Small intestine (tissue), 7 donors: ENCODE results near the gene COBL. TPM values are rescaled to one million over a fixed set of nuclear protein-coding genes. Genes with fewer than 3 reads are reported as not detected.

Source experiments
- DNase-seq, 2 donors: peaks; one replicate each; pipeline versions ENCODE4 v3.0.0 to v3.0.0-alpha.2; 2013
- FAIRE-seq: peaks from 2 replicates; lab custom pipeline; 2012; peaks lifted over from hg19 to GRCh38; lab: Jason Lieb, UNC
- H3K27ac ChIP-seq, 3 donors: one replicate each; pipeline ENCODE4 v1.5.1; 2013; ENCODE audit warnings: low read length in 2 of 3, mild to moderate bottlenecking in 2 of 3, control low read depth in 1 of 3, inconsistent platforms in 1 of 3, low read depth in 1 of 3, moderate library complexity in 1 of 3
- H3K27me3 ChIP-seq, 3 donors: one replicate each; pipeline ENCODE4 v1.6.1; 2013; ENCODE audit warnings: low read length in 3 of 3, inconsistent platforms in 1 of 3; ENCODE audit not compliant: control insufficient read depth in 3 of 3, insufficient read depth in 3 of 3
- H3K36me3 ChIP-seq, 3 donors: one replicate each; pipeline ENCODE4 v1.6.1; 2013; ENCODE audit warnings: low read length in 3 of 3, inconsistent platforms in 1 of 3, low read depth in 1 of 3, mild to moderate bottlenecking in 1 of 3, moderate library complexity in 1 of 3; ENCODE audit not compliant: control insufficient read depth in 3 of 3, insufficient read depth in 2 of 3
- H3K4me1 ChIP-seq, 3 donors: one replicate each; pipeline ENCODE4 v1.6.1; 2013; ENCODE audit warnings: low read length in 2 of 3, inconsistent platforms in 1 of 3, low read depth in 1 of 3, mild to moderate bottlenecking in 1 of 3, moderate library complexity in 1 of 3; ENCODE audit not compliant: control insufficient read depth in 3 of 3, insufficient read depth in 2 of 3
- H3K4me3 ChIP-seq, 3 donors: one replicate each; pipeline ENCODE4 v1.5.1; 2013; ENCODE audit warnings: low read length in 3 of 3, control low read depth in 1 of 3, inconsistent platforms in 1 of 3, low read depth in 1 of 3, mild to moderate bottlenecking in 1 of 3, moderate library complexity in 1 of 3
- H3K9me3 ChIP-seq, 2 donors: one replicate each; pipeline ENCODE4 v1.6.1; 2013; ENCODE audit warnings: low read depth in 1 of 2, low read length in 1 of 2; ENCODE audit not compliant: control insufficient read depth in 2 of 2, insufficient read depth in 1 of 2
- WGBS, 3 donors: extraction: QIAGEN DNeasy Blood & Tissue Kit; methylation state at CpG; one replicate each; pipeline ENCODE4 v1.1.7; 2013; 5-methylcytosine and 5-hydroxymethylcytosine counted together
- polyA plus RNA-seq, 4 donors: library from polyadenylated mRNA; stranded (reverse) in 3 of 4; unstranded in 1 of 4; fragments of 200-250 nt in 3 of 4; fragments of 120-200 nt in 1 of 4; gene quantifications; one replicate each; pipeline versions ENCODE4 v1.2.1 to v1.2.3, GENCODE V29; 2013
- donor health status: healthy with polysubstance abuse.
- donor health status: control.
- donor health status: control.
- donor health status: Bipolar disorder and iron deficiency.
- donor health status: healthy.

Gene COBL
- polyA plus RNA-seq, 4 donors: 8.4 to 40.3 (median 32.5) TPM

DNA sequence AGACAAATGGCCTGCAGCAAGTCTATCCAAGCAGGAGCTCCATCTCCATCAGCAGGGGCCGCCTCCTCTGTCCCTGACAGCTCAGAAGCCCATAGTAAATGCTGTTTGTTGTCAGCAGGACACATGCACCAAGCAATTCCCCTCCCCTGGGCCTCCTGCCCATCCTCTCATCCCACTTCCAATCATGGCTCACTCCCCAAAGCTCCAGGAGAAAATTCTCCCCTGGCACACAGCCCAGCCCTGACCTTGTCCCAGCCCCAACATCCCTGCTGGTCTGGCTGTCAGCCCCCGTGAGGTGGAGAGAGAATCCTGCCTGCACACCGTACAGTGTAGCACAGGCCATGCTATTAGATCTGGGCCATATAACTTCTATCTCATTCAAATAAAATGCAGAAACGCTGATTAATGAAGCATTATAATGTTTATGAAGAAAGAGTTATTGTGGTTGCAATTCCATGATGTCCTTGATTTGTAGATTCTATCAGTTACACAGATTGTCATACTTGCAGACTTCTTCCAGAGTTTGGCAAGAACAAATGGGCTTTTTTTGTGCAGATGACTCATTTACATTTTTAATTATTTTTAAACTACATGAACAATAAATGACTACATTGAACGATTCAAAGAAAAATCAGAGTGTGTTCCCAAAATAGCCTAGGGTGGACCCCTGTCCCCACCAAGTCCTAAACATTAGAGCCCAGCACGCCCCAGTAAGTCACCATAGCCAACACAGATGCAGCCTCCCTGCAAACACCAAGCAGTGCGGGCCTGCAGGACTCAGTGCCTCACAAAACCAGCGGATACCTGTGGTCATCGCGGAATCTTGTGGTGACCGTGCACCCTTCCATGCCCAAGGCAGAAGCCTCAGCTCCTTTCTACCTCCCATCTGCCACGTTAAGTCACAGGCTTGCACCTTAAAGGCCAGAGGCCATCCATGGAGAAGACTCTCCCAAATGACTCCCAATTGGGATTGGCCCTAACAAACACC is 70.1 kb downstream of the COBL start:
- Histone ChIP-seq H3K36me3 (peaks cover 0 to 15% (median 0%) of the 10 kb centered on the region in 3 donors), H3K27ac (no peak overlapping the region), H3K4me1 (peaks cover 0 to 10% (median 0%) of the 10 kb centered on the region in 3 donors), H3K4me3 (no peak overlapping the region), H3K9me3 (no peaks in the 10 kb centered on the region), H3K27me3 (peaks cover 0 to 2% (median 0%) of the 10 kb centered on the region in 3 donors)
- no peak for FAIRE-seq
- 77 to 83% (median 82%) methylated on average over 12 of the region's 12 CpGs for WGBS, 3 donors
- no peak for DNase-seq

DNA sequence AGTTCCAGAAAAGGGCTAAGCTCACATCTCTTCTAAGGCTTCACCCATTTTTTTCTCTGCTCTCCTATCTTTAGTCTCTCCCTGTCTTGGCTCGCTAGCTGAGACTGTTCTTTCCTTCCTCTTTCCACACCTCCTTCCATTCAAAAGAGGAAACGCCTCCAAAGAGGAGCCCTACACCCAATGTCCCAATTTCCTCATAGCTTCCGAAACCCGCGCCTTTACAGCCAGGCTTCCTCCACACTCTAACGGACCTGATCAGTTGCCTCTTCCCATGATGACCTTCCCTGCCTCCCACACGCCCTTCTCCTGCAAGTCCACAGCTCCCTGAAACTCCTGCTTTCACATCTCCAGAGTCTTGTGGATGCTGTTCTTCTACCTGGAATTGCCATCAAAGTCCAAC is 71.7 kb downstream of the COBL start:
- Histone ChIP-seq H3K9me3 (no peaks in the 10 kb centered on the region), H3K36me3 (peaks cover 0 to 20% (median 0%) of the 10 kb centered on the region in 3 donors), H3K4me1 (peaks cover 0 to under 1% (median 0%) of the 10 kb centered on the region in 3 donors), H3K27me3 (peaks cover 0 to 2% (median 0%) of the 10 kb centered on the region in 3 donors), H3K27ac (no peak overlapping the region), H3K4me3 (no peak overlapping the region)
- DNase-seq: no peak
- WGBS, 3 donors: 82 to 91% (median 83%) methylated on average over 7 of the region's 7 CpGs
- no peak for FAIRE-seq

DNA sequence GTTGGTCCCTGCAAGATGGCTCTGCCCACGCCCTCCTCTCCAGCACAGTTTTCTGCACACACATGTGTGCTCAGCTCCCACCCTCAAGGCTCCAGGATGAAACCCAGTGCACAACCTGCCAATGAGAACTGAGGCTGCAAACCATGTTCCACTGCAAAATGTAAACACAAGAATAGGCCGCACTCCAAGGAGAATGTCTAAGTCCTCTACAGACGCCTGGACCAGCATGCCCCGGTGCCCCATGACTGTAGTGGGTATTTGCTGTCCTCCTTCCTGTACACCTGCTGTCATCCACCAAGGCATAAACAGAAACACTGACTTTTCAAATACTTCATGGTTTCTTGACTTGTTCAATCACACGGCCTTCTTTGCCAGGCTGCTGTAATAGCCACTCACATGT is 72.6 kb downstream of the COBL start:
- H3K4me1 ChIP-seq: peaks cover 0 to 3% (median 0%) of the 10 kb centered on the region in 3 donors
- H3K27me3 ChIP-seq: peaks cover 0 to 2% (median 0%) of the 10 kb centered on the region in 3 donors
- FAIRE-seq (no peak), DNase-seq (no peak)
- no peak overlapping the region for H3K27ac ChIP-seq
- no peaks in the 10 kb centered on the region for H3K9me3 ChIP-seq
- peaks cover 0 to 20% (median 0%) of the 10 kb centered on the region in 3 donors for H3K36me3 ChIP-seq
- WGBS, 3 donors: 88 to 97% (median 90%) methylated on average over 5 of the region's 5 CpGs
- H3K4me3 ChIP-seq: no peak overlapping the region

DNA sequence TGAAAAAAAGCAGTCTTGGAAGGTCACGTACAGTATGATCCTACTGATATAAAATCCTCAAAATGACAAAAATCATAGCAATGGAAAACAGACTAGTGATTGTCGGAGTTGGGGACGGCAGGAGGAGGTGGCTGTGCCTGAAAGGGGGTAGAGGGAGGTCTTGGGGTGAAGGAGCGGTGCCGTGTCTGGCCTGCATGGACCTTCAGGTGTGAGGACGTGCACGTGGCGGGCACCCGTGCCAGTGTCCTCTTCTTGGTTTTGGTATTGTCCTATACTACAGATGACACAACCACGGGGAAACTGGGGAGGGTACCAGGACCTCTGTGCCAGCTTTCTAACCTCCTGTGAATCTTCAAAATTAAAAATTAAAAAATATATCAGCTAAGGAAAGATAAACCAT is 73.0 kb downstream of the COBL start:
- H3K27ac ChIP-seq: no peak overlapping the region
- peaks cover 0 to 20% (median 0%) of the 10 kb centered on the region in 3 donors for H3K36me3 ChIP-seq
- H3K27me3 ChIP-seq: peaks cover 0 to 2% (median 0%) of the 10 kb centered on the region in 3 donors
- H3K4me1 ChIP-seq: peaks cover 0 to 5% (median 0%) of the 10 kb centered on the region in 3 donors
- WGBS, 3 donors: 93 to 97% (median 93%) methylated on average over 10 of the region's 10 CpGs
- FAIRE-seq: no peak
- DNase-seq: no peak
- H3K4me3 ChIP-seq: no peak overlapping the region
- no peaks in the 10 kb centered on the region for H3K9me3 ChIP-seq

DNA sequence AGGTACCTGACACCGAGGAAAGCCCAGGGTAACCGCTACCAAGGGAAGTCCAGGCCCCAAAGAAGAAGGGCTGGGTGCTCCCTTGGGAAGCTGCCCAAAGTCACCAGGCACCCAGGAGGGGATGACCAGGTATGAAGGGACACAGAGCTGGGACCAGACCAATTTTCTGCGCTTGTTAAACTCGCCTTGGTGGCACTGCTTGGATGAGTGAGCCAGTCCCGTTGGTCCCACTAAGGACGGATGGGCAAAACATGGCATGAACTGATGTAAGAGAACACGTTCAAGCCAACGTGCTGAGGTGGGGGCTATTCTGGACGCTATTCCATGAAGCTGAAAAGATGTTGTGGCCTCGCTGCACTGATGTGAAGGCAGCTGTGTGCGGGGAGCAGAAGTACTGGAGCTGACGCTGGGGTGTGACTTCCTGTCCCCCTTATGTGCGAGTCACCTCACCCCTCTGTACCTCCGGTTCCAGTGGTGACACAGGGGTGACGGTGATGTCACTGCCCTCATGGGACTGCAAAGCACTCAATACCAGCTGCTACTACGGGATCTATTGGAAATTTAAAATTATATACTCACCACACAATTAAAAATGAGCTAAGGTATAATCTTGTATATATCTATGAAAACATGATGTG is 73.6 kb downstream of the COBL start:
- no peaks in the 10 kb centered on the region for H3K9me3 ChIP-seq
- no peak overlapping the region for H3K27ac ChIP-seq
- FAIRE-seq (no peak), DNase-seq (no peak)
- peaks cover 0 to 2% (median 0%) of the 10 kb centered on the region in 3 donors for H3K27me3 ChIP-seq
- H3K4me1 ChIP-seq: peaks cover 0 to 5% (median 0%) of the 10 kb centered on the region in 3 donors
- 84 to 93% (median 85%) methylated on average over 16 of the region's 16 CpGs for WGBS, 3 donors
- H3K36me3 ChIP-seq: peaks cover 0 to 20% (median 0%) of the 10 kb centered on the region in 3 donors
- H3K4me3 ChIP-seq: no peak overlapping the region

DNA sequence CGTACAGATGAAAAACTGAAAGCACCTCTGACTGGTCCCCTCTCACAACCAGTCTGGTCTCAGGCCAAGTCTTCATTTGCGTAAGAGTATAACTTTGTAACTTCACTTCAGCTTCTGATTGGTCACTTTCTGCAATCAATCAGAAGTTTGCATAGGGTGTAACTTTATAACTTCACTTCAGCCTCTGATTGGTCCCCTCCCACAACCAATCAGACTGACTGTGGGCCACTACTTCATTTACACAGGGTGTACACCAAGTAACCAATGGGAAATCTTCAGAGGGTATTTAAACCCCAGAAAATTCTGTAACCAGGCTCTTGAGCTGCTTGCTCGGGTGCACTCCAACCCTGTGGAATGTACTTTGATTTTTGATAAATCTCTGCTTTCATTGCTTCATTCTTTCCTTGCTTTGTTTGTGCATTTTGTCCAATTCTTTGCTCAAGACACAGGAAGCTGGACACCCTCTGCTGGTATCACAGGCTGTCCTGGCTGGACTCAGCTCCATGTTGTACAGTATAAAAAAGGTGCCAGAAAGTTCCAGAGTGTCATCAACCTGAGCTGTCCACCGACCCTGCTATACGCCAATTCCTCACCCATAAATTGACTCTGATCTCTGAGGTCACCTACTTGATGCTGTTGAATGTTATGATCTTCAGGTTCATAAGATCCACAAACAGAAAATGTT is 74.5 kb downstream of the COBL start:
- peaks cover 0 to 5% (median 0%) of the 10 kb centered on the region in 3 donors for H3K4me1 ChIP-seq
- FAIRE-seq (no peak), DNase-seq (no peak)
- 88 to 92% (median 89%) methylated on average over 5 of the region's 5 CpGs for WGBS, 3 donors
- no peak overlapping the region for H3K4me3 ChIP-seq
- H3K27me3 ChIP-seq: no peaks in the 10 kb centered on the region
- H3K36me3 ChIP-seq: peaks cover 0 to 20% (median 0%) of the 10 kb centered on the region in 3 donors
- H3K27ac ChIP-seq: no peak overlapping the region
- H3K9me3 ChIP-seq: no peaks in the 10 kb centered on the region

DNA sequence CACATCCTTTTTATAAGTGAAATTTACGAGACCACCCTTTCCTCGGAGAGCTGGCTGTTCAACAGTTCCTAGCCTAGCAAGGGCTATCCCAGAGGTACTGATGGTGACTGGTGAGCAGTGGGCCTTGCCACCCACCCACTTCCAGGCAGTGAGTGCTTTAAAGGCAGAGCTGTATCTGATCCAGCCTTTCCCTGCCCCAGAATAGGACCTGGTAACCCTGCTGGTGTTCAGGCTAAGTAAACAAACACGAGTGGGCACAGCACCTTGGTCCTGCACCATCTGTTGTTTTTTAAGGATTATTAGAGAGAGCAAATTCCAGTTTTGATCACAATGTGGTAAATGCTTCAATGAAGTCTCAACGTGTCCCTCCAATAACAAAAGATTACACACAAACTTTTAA is 75.7 kb downstream of the COBL start:
- peaks cover 0 to 21% (median 0%) of the 10 kb centered on the region in 3 donors for H3K36me3 ChIP-seq
- H3K27ac ChIP-seq: no peak overlapping the region
- no peak for DNase-seq
- H3K9me3 ChIP-seq: no peaks in the 10 kb centered on the region
- no peaks in the 10 kb centered on the region for H3K27me3 ChIP-seq
- WGBS, 3 donors: 55 to 72% (median 57%) methylated on average over 4 of the region's 4 CpGs
- peaks cover 0 to 5% (median 0%) of the 10 kb centered on the region in 3 donors for H3K4me1 ChIP-seq
- H3K4me3 ChIP-seq: no peak overlapping the region
- FAIRE-seq: no peak

DNA sequence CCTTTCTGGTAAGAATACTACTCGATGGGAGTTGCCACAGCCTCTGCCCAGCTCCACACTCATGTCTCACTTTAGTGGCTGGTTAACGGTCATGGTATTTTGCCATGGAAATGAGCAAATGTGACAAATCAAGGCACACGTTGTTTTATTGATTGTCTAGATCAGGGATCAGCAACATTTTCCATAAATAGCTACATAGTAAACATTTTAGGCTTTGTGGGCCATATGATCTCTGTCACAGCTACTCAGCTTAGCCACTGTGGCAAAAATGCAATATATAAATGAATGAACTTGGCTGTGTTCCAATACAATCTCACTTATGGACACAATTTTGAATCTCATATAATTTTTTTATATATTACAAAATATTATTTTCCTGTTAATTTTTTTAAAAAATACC is 76.9 kb downstream of the COBL start:
- 70 to 83% (median 81%) methylated on average over 3 of the region's 3 CpGs for WGBS, 3 donors
- Histone ChIP-seq H3K9me3 (no peaks in the 10 kb centered on the region), H3K27me3 (no peaks in the 10 kb centered on the region), H3K36me3 (peaks cover 0 to 21% (median 0%) of the 10 kb centered on the region in 3 donors), H3K27ac (no peak overlapping the region), H3K4me3 (no peak overlapping the region), H3K4me1 (peaks cover 0 to 5% (median 0%) of the 10 kb centered on the region in 3 donors)
- FAIRE-seq: no peak
- DNase-seq: no peak
